GM21423 (cell line): ENCODE data around the gene NR1D2.

ENCODE experiments used
- ATAC-seq: cut with Tn5 transposase; IDR thresholded peaks from one replicate; pipeline ENCODE4 v1.9.1; 2021; ENCODE audit warnings: mild to moderate bottlenecking, moderate library complexity; ENCODE audit not compliant: unreplicated experiment

Gene NR1D2

GRCh38 chr3:23928524-23928923, 16.6 kb upstream of the NR1D2 start:
- no peak for ATAC-seq

GRCh38 chr3:23931597-23931996, 13.5 kb upstream of the NR1D2 start:
- ATAC-seq: no peak

GRCh38 chr3:23932571-23932970, 12.5 kb upstream of the NR1D2 start:
- ATAC-seq: no peak

GRCh38 chr3:23934253-23934652, 10.8 kb upstream of the NR1D2 start:
- no peak for ATAC-seq

- no peak for ATAC-seq
Observed at GRCh38 chr3:23937296-23937695, 7.8 kb upstream of the NR1D2 start.

GRCh38 chr3:23938688-23939087, 6.4 kb upstream of the NR1D2 start:
- no peak for ATAC-seq

GRCh38 chr3:23940775-23941174, 4.3 kb upstream of the NR1D2 start:
- ATAC-seq: no peak

GRCh38 chr3:23941440-23941839, 3.6 kb upstream of the NR1D2 start:
- no peak for ATAC-seq

GRCh38 chr3:23942546-23942945, 2.5 kb upstream of the NR1D2 start:
- ATAC-seq: no peak

- ATAC-seq: no peak
Observed at GRCh38 chr3:23944007-23944783, 891 bp upstream of the NR1D2 start.

- no peak for ATAC-seq
Observed at GRCh38 chr3:23945663-23945912, 502 bp downstream of the NR1D2 start.

- ATAC-seq: peak; percentile 71
Observed at GRCh38 chr3:23945913-23946687, 1.0 kb downstream of the NR1D2 start.

GRCh38 chr3:23948761-23949160, 3.7 kb downstream of the NR1D2 start:
- ATAC-seq: no peak

- ATAC-seq: peak; percentile 14
Observed at GRCh38 chr3:23949784-23950183, 4.7 kb downstream of the NR1D2 start.

GRCh38 chr3:23950293-23950692, 5.2 kb downstream of the NR1D2 start:
- ATAC-seq: peak; percentile 28

GRCh38 chr3:23952646-23953045, 7.6 kb downstream of the NR1D2 start:
- ATAC-seq: peak; percentile 54

GRCh38 chr3:23953523-23953922, 8.4 kb downstream of the NR1D2 start:
- no peak for ATAC-seq

- no peak for ATAC-seq
Observed at GRCh38 chr3:23954144-23954543, 9.1 kb downstream of the NR1D2 start.

- no peak for ATAC-seq
Observed at GRCh38 chr3:23956701-23957100, 11.6 kb downstream of the NR1D2 start.

- no peak for ATAC-seq
Observed at GRCh38 chr3:23959135-23959900, 14.2 kb downstream of the NR1D2 start.

GRCh38 chr3:23960649-23961048, 15.6 kb downstream of the NR1D2 start:
- ATAC-seq: no peak

- ATAC-seq: no peak
Observed at GRCh38 chr3:23961066-23961465, 16.0 kb downstream of the NR1D2 start.
